Cardiac muscle cell (in vitro differentiated cells and primary cell): ENCODE measurements around the gene SYF2. TPM values are rescaled to one million over a fixed set of nuclear protein-coding genes. Genes with fewer than 3 reads are reported as not detected.

Source experiments
- DNase-seq, 2 donors: peaks; one replicate each; pipeline versions ENCODE4 v3.0.0 to v3.0.0-alpha.2; 2010 to 2017; ENCODE audit warnings: low read depth in 1 of 2, low spot score in 1 of 2
- H3K27ac ChIP-seq: fragments of 200-600 bp; sonication (generic); 2 replicates; pipeline ENCODE4 v1.5.1; 2016
- H3K27me3 ChIP-seq: fragments of 200-600 bp; sonication (generic); 2 replicates; pipeline ENCODE4 v1.6.0; 2016; ENCODE audit warnings: control low read depth
- H3K36me3 ChIP-seq: fragments of 200-600 bp; sonication (generic); 2 replicates; pipeline ENCODE4 v1.5.1; 2016; ENCODE audit warnings: control low read depth
- H3K4me1 ChIP-seq: fragments of 200-600 bp; sonication (generic); 2 replicates; pipeline ENCODE4 v1.8.1; 2017; ENCODE audit warnings: low read depth, mild to moderate bottlenecking, mixed run types
- H3K4me3 ChIP-seq: fragments of 200-600 bp; sonication (generic); 2 replicates; pipeline ENCODE4 v1.5.1; 2016; ENCODE audit warnings: mild to moderate bottlenecking
- H3K9me3 ChIP-seq: fragments of 200-600 bp; sonication (generic); 2 replicates; pipeline ENCODE4 v1.5.1; 2017; ENCODE audit warnings: low read depth, mild to moderate bottlenecking, control low read depth
- CTCF ChIP-seq: IDR thresholded peaks from 2 replicates; pipeline ENCODE4 v1.5.1; 2012; ENCODE audit warnings: low read depth, mild to moderate bottlenecking, low read length
- polyA plus RNA-seq: library from polyadenylated mRNA; unstranded; fragments of >200 nt; fragmentation: Nextera tagmentation; extraction: Ambion mirVana; gene quantifications from 2 replicates; pipeline ENCODE4 v1.2.1, GENCODE V29; 2016
- total RNA-seq: library from RNA; depleted of rRNA; stranded (reverse); fragments of >200 nt; gene quantifications from 2 replicates; pipeline ENCODE4 v1.2.3, GENCODE V29; 2016

SYF2 gene
- total and polyA plus RNA-seq, 2 experiments from 2014 or later = 44.6 to 50.0 TPM

DNA sequence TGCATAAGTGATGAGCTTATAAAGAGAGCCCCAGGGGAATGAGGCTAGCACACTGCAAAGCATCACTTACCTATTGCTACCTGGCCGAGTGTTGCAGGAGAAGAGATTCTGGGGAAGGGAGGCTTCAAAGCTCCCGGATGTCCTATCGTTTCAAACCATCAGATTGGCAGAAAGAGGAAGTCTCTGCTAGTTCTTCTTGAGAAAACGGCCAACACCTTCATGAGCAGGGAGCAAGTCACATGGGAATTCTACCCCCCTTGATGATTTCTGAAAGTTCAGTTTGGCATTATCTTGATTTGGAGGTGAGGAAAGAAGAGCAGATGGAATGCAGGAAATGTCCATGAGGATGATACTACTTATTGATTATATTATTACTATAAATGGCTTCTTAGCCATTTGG lies 16.2 kb downstream of the SYF2 start:
- Histone ChIP-seq H3K36me3 (peaks cover 5% of the 10 kb centered on the region), H3K4me3 (no peak overlapping the region), H3K27me3 (no peaks in the 10 kb centered on the region), H3K9me3 (no peaks in the 10 kb centered on the region), H3K4me1 (no peaks in the 10 kb centered on the region), H3K27ac (no peak overlapping the region)
- no peak for TF ChIP-seq CTCF
- no peak for DNase-seq

DNA sequence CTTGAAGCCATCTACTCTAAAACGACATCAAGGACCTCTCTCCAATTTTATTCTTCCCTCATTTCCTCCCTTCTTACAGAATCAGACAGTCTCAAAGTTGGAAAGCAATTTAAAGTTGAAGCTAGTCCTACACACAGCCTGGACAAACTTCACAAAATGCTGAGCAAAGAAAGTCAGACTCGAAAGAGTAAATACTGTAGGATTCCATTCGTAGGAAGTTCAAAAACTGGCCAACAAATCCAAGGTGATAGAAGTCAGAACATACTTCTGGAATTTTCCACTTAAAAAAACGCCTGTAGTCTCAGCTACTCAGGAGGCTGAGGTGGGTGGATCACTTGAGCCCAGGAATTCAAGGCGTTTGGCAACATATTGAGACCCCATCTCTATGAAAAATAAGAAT lies 19.6 kb downstream of the SYF2 start:
- Histone ChIP-seq H3K27me3 (no peaks in the 10 kb centered on the region), H3K4me1 (no peaks in the 10 kb centered on the region), H3K9me3 (no peaks in the 10 kb centered on the region), H3K4me3 (no peak overlapping the region), H3K27ac (no peak overlapping the region), H3K36me3 (no peaks in the 10 kb centered on the region)
- DNase-seq = no peak
- no peak for TF ChIP-seq CTCF

DNA sequence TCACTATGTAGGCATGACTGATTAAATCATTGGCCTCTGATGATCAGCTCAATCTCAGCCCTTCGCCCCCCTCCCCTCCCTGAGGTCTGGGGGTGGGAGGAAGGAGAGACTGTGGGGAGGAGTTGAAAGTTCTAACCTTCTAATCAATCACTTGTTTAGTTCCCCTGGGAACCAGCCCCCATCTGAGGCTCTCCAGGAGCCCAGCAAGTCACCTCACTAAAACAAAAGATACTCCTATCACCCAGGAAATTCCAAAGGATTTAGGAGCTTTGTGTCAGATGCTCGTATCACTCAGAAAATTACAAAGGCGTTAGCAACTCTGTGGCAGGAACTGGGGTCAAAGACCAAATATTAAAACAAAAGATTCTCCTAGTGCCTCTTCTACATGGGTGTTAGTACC lies 21.6 kb downstream of the SYF2 start:
- Histone ChIP-seq H3K4me1 (no peaks in the 10 kb centered on the region), H3K27me3 (no peaks in the 10 kb centered on the region), H3K36me3 (no peaks in the 10 kb centered on the region), H3K27ac (no peak overlapping the region), H3K9me3 (no peaks in the 10 kb centered on the region), H3K4me3 (no peak overlapping the region)
- no peak for TF ChIP-seq CTCF
- no peak for DNase-seq

- H3K9me3 ChIP-seq = no peaks in the 10 kb centered on the region
- no peak for DNase-seq
- TF ChIP-seq CTCF = no peak
- H3K27me3 ChIP-seq = no peaks in the 10 kb centered on the region
- no peaks in the 10 kb centered on the region for H3K4me1 ChIP-seq
- no peaks in the 10 kb centered on the region for H3K36me3 ChIP-seq
- H3K27ac ChIP-seq = no peak overlapping the region
- H3K4me3 ChIP-seq = no peak overlapping the region
These were observed 22.8 kb downstream of the SYF2 start for GRCh38 chr1:25209516-25209915.

- Histone ChIP-seq H3K27me3 (no peaks in the 10 kb centered on the region), H3K4me3 (no peak overlapping the region), H3K27ac (no peak overlapping the region), H3K36me3 (no peaks in the 10 kb centered on the region), H3K9me3 (no peaks in the 10 kb centered on the region), H3K4me1 (no peaks in the 10 kb centered on the region)
- no peak for TF ChIP-seq CTCF
- DNase-seq = no peak
These were observed 23.6 kb downstream of the SYF2 start for GRCh38 chr1:25208561-25209222.
